ENCODE data around the gene LRIG3. TPM values are rescaled to one million over a fixed set of nuclear protein-coding genes. Genes with fewer than 3 reads are reported as not detected.

LRIG3 gene
- total and polyA plus RNA-seq, 9 of the 15 experiments (the other 6 are each of a cell fraction or from before 2014, with no cell fraction given) = 0.18 TPM; not detected in 8

- TF ChIP-seq HINFP (tag; conservative IDR thresholded peaks at IDR 0.05; ENCODE audit: low read depth) (no peak), MCM2 (IDR thresholded peaks at IDR 0.05; ENCODE audit: low read depth) (no peak), ZNF277 (CRISPR knock-in tag; IDR thresholded peaks at IDR 0.05; ENCODE audit: borderline replicate concordance) (no peak), ZNF668 (CRISPR knock-in tag; IDR thresholded peaks at IDR 0.05) (no peak), POLR2B (IDR thresholded peaks at IDR 0.05; ENCODE audit: low read depth, partially characterized antibody) (no peak), E2F1 (CRISPR knock-in tag; IDR thresholded peaks at IDR 0.05) (no peak), ZNF583 (CRISPR knock-in tag; IDR thresholded peaks at IDR 0.05) (no peak), RREB1 (CRISPR knock-in tag; IDR thresholded peaks at IDR 0.05) (no peak)
These were observed 79.1 kb downstream of the LRIG3 start (continued) for GRCh38 chr12:58841058-58841798.

Measured in K562 (cell line).